HL-60 (cell line): ENCODE measurements around the gene SH3BGRL3.

ENCODE experiments used
- CTCF ChIP-seq: IDR thresholded peaks from one replicate; pipeline ENCODE4 v1.5.1; 2011; ENCODE audit warnings: low read length, control low read depth, inconsistent platforms; ENCODE audit not compliant: insufficient read depth
- GABPA ChIP-seq: IDR thresholded peaks from 2 replicates; pipeline ENCODE4 v1.6.1; 2012; ENCODE audit warnings: low read depth
- POLR2AphosphoS5 ChIP-seq: IDR thresholded peaks from 2 replicates; pipeline ENCODE4 v1.6.1; 2012; ENCODE audit warnings: low read depth
- TF ChIP-seq, protein P1 (sequence below): IDR thresholded peaks from 2 replicates; pipeline ENCODE4 v1.6.1; 2012; ENCODE audit warnings: low read depth; ENCODE audit not compliant: insufficient replicate concordance

- TF ChIP-seq CTCF (no peak), POLR2AphosphoS5 (no peak), GABPA (no peak)
- TF ChIP-seq, protein P1, sequence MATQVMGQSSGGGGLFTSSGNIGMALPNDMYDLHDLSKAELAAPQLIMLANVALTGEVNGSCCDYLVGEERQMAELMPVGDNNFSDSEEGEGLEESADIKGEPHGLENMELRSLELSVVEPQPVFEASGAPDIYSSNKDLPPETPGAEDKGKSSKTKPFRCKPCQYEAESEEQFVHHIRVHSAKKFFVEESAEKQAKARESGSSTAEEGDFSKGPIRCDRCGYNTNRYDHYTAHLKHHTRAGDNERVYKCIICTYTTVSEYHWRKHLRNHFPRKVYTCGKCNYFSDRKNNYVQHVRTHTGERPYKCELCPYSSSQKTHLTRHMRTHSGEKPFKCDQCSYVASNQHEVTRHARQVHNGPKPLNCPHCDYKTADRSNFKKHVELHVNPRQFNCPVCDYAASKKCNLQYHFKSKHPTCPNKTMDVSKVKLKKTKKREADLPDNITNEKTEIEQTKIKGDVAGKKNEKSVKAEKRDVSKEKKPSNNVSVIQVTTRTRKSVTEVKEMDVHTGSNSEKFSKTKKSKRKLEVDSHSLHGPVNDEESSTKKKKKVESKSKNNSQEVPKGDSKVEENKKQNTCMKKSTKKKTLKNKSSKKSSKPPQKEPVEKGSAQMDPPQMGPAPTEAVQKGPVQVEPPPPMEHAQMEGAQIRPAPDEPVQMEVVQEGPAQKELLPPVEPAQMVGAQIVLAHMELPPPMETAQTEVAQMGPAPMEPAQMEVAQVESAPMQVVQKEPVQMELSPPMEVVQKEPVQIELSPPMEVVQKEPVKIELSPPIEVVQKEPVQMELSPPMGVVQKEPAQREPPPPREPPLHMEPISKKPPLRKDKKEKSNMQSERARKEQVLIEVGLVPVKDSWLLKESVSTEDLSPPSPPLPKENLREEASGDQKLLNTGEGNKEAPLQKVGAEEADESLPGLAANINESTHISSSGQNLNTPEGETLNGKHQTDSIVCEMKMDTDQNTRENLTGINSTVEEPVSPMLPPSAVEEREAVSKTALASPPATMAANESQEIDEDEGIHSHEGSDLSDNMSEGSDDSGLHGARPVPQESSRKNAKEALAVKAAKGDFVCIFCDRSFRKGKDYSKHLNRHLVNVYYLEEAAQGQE: no peak
These were observed 20.3 kb upstream of the SH3BGRL3 start for GRCh38 chr1:26259578-26259977.
